Trophoblast cell (in vitro differentiated cells and primary cell): ENCODE measurements around the gene ZSWIM7.

Experiments
- DNase-seq, 2 donors: peaks; one replicate each; pipeline ENCODE4 v3.0.0-alpha.2; 2016
- H2AFZ ChIP-seq: 2 replicates; pipeline ENCODE4 v1.6.1; 2013; ENCODE audit warnings: low read length, moderate library complexity, mild to moderate bottlenecking; ENCODE audit not compliant: insufficient read depth, poor library complexity
- H2AK5ac ChIP-seq: 2 replicates; pipeline ENCODE4 v1.6.1; 2013; ENCODE audit warnings: mild to moderate bottlenecking, low read length
- H2BK120ac ChIP-seq: 2 replicates; pipeline ENCODE4 v1.6.1; 2013; ENCODE audit warnings: low read length, mild to moderate bottlenecking, moderate library complexity; ENCODE audit not compliant: insufficient read depth, poor library complexity
- H2BK12ac ChIP-seq: 2 replicates; pipeline ENCODE4 v1.6.1; 2013; ENCODE audit warnings: mild to moderate bottlenecking, low read length, moderate library complexity
- H2BK5ac ChIP-seq: 2 replicates; pipeline ENCODE4 v1.6.1; 2013; ENCODE audit warnings: low read length, low read depth, moderate library complexity, mild to moderate bottlenecking; ENCODE audit not compliant: poor library complexity
- H3K14ac ChIP-seq: 2 replicates; pipeline ENCODE4 v1.6.1; 2013; ENCODE audit warnings: mild to moderate bottlenecking, low read length
- H3K18ac ChIP-seq: 2 replicates; pipeline ENCODE4 v1.6.1; 2013; ENCODE audit warnings: mild to moderate bottlenecking, low read length
- H3K23ac ChIP-seq: 2 replicates; pipeline ENCODE4 v1.6.1; 2013; ENCODE audit warnings: low read length
- H3K27ac ChIP-seq: 2 replicates; pipeline ENCODE4 v1.5.1; 2013; ENCODE audit warnings: low read depth, mild to moderate bottlenecking, inconsistent platforms, low read length, moderate library complexity
- H3K27me3 ChIP-seq: 2 replicates; pipeline ENCODE4 v1.6.1; 2013; ENCODE audit warnings: inconsistent platforms, mild to moderate bottlenecking, low read length, moderate library complexity; ENCODE audit not compliant: insufficient read depth
- H3K36me3 ChIP-seq, 2 experiments: 1 replicate in 1 of 2; 2 replicates in 1 of 2; pipeline ENCODE4 v1.6.1; 2013; ENCODE audit warnings: low read length in 2 of 2, mild to moderate bottlenecking in 2 of 2, moderate library complexity in 1 of 2; ENCODE audit not compliant: insufficient read depth in 2 of 2, control insufficient read depth in 1 of 2
- H3K4ac ChIP-seq: 2 replicates; pipeline ENCODE4 v1.6.1; 2013; ENCODE audit warnings: low read depth, mild to moderate bottlenecking, low read length, moderate library complexity
- H3K4me1 ChIP-seq, 2 experiments: 1 replicate in 1 of 2; 2 replicates in 1 of 2; pipeline ENCODE4 v1.6.1; 2013; ENCODE audit warnings: low read length in 2 of 2, mild to moderate bottlenecking in 2 of 2, moderate library complexity in 1 of 2; ENCODE audit not compliant: insufficient read depth in 2 of 2, control insufficient read depth in 1 of 2
- H3K4me2 ChIP-seq: 2 replicates; pipeline ENCODE4 v1.6.1; 2013; ENCODE audit warnings: inconsistent platforms, mild to moderate bottlenecking, low read length, moderate library complexity
- H3K4me3 ChIP-seq: 2 replicates; pipeline ENCODE4 v1.5.1; 2013; ENCODE audit warnings: mild to moderate bottlenecking, low read depth, low read length, inconsistent platforms
- H3K79me1 ChIP-seq: one replicate; pipeline ENCODE4 v1.6.1; 2013; ENCODE audit warnings: low read length
- H3K79me2 ChIP-seq: 2 replicates; pipeline ENCODE4 v1.6.1; 2013; ENCODE audit warnings: low read length, mild to moderate bottlenecking; ENCODE audit not compliant: control insufficient read depth, insufficient read depth, poor library complexity
- H3K9ac ChIP-seq: 2 replicates; pipeline ENCODE4 v1.6.1; 2013; ENCODE audit warnings: mild to moderate bottlenecking, low read length
- H3K9me3 ChIP-seq: 2 replicates; pipeline ENCODE4 v1.6.1; 2013; ENCODE audit warnings: low read depth, mild to moderate bottlenecking, control low read depth, inconsistent platforms, low read length; ENCODE audit not compliant: insufficient read depth
- H4K12ac ChIP-seq: 2 replicates; pipeline ENCODE4 v1.6.1; 2013; ENCODE audit warnings: low read depth, mild to moderate bottlenecking, low read length, moderate library complexity
- H4K8ac ChIP-seq: 2 replicates; pipeline ENCODE4 v1.6.1; 2013; ENCODE audit warnings: low read depth, mild to moderate bottlenecking, low read length, moderate library complexity
- H4K91ac ChIP-seq: one replicate; pipeline ENCODE4 v1.6.1; 2013; ENCODE audit warnings: low read depth, mild to moderate bottlenecking, low read length, moderate library complexity
- WGBS: extraction: QIAGEN DNeasy Blood & Tissue Kit; methylation state at CpG from one replicate; pipeline ENCODE4 v1.1.7; 2013; ENCODE audit warnings: missing lambda C conversion rate; ENCODE audit not compliant: insufficient read length, insufficient coverage; ENCODE audit errors: extremely low coverage; 5-methylcytosine and 5-hydroxymethylcytosine counted together

Gene ZSWIM7

GRCh38 chr17:15952916-15953790 lies 46.4 kb downstream of the ZSWIM7 start:
- H4K12ac ChIP-seq, result no peak overlapping the region
- no peak overlapping the region for H4K91ac ChIP-seq
- H3K23ac ChIP-seq, result no peak overlapping the region
- H3K4me1 ChIP-seq, result peaks cover 0 to 2% of the 10 kb centered on the region in 2 experiments
- no peaks in the 10 kb centered on the region for H3K79me1 ChIP-seq
- H3K14ac ChIP-seq, result no peak overlapping the region
- H3K4me3 ChIP-seq, result no peak overlapping the region
- no peak overlapping the region for H2AFZ ChIP-seq
- no peaks in the 10 kb centered on the region for H3K79me2 ChIP-seq
- no peak overlapping the region for H2BK120ac ChIP-seq
- no peaks in the 10 kb centered on the region for H3K27me3 ChIP-seq
- H2BK12ac ChIP-seq, result no peak overlapping the region
- H2AK5ac ChIP-seq, result no peak overlapping the region
- no peak overlapping the region for H4K8ac ChIP-seq
- no peak overlapping the region for H3K4me2 ChIP-seq
- peaks cover 5 to 8% of the 10 kb centered on the region in 2 experiments for H3K36me3 ChIP-seq
- no peak overlapping the region for H3K27ac ChIP-seq
- no peak overlapping the region for H2BK5ac ChIP-seq
- H3K4ac ChIP-seq, result no peak overlapping the region
- DNase-seq, result no peak
- no peak overlapping the region for H3K9ac ChIP-seq
- no CpG with 5 or more reads among the region's 22 CpGs for WGBS
- peaks cover 3% of the 10 kb centered on the region for H3K9me3 ChIP-seq
- no peak overlapping the region for H3K18ac ChIP-seq

DNA sequence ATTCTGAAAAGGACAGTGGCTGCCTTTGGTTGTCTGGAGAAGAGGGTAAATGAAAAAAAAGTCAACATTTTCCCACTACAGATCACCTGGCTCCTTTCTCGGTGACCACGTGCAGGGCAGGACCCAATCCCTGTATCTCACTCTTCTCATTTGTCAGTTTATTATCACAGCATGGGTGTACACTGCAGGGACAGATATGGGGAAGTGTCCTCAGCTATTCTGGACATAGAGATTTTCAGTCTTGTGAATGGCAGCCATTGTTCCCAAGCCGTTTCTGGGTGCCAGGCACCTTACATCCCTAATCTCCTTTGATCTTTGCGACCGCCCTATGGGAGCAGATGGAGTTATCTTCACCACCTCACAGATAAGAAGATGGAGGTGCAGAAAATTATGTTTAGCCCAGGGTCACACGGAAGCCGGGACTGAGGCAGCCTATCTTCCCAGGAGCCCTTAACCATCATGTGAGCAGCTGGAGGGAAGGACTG lies 47.4 kb downstream of the ZSWIM7 start:
- peaks cover 5 to 8% of the 10 kb centered on the region in 2 experiments for H3K36me3 ChIP-seq
- H3K79me2 ChIP-seq, result no peaks in the 10 kb centered on the region
- no peak overlapping the region for H3K4me3 ChIP-seq
- H2AFZ ChIP-seq, result no peak overlapping the region
- no peaks in the 10 kb centered on the region for H3K27me3 ChIP-seq
- no peak for DNase-seq
- no peak overlapping the region for H3K9ac ChIP-seq
- H2BK120ac ChIP-seq, result no peak overlapping the region
- no CpG with 5 or more reads among the region's 7 CpGs for WGBS
- peaks cover 5 to 10% of the 10 kb centered on the region in 2 experiments for H3K4me1 ChIP-seq
- H3K23ac ChIP-seq, result no peak overlapping the region
- H4K8ac ChIP-seq, result no peak overlapping the region
- H3K9me3 ChIP-seq, result peaks cover 3% of the 10 kb centered on the region
- no peak overlapping the region for H3K14ac ChIP-seq
- H3K4me2 ChIP-seq, result no peak overlapping the region
- H2BK5ac ChIP-seq, result no peak overlapping the region
- H2BK12ac ChIP-seq, result no peak overlapping the region
- no peak overlapping the region for H4K91ac ChIP-seq
- no peak overlapping the region for H3K27ac ChIP-seq
- no peak overlapping the region for H4K12ac ChIP-seq
- no peak overlapping the region for H3K18ac ChIP-seq
- H3K4ac ChIP-seq, result no peak overlapping the region
- no peaks in the 10 kb centered on the region for H3K79me1 ChIP-seq
- H2AK5ac ChIP-seq, result no peak overlapping the region

- Histone ChIP-seq H3K4me3 (no peak overlapping the region), H3K9ac (no peak overlapping the region), H3K4ac (no peak overlapping the region), H2AK5ac (no peak overlapping the region), H4K12ac (no peak overlapping the region), H4K8ac (no peak overlapping the region), H3K18ac (no peak overlapping the region), H2AFZ (no peak overlapping the region), H3K27ac (no peak overlapping the region), H3K79me1 (no peaks in the 10 kb centered on the region), H4K91ac (no peak overlapping the region), H2BK12ac (no peak overlapping the region), H3K36me3 (peaks cover 5 to 8% of the 10 kb centered on the region in 2 experiments), H3K23ac (no peak overlapping the region), H3K27me3 (no peaks in the 10 kb centered on the region), H3K4me2 (no peak overlapping the region), H3K14ac (no peak overlapping the region), H3K79me2 (no peaks in the 10 kb centered on the region), H3K9me3 (peaks cover 3% of the 10 kb centered on the region), H2BK5ac (no peak overlapping the region), H3K4me1 (peaks cover 10 to 15% of the 10 kb centered on the region in 2 experiments), H2BK120ac (no peak overlapping the region)
- WGBS, result no CpG with 5 or more reads among the region's 6 CpGs
- no peak for DNase-seq
Measured at GRCh38 chr17:15951368-15952047, 48.0 kb downstream of the ZSWIM7 start.

- Histone ChIP-seq H3K4me2 (no peak overlapping the region), H3K18ac (no peak overlapping the region), H2BK5ac (no peak overlapping the region), H2BK12ac (no peak overlapping the region), H2BK120ac (no peak overlapping the region), H3K9ac (no peak overlapping the region), H3K4ac (no peak overlapping the region), H3K27me3 (peaks cover 8% of the 10 kb centered on the region), H4K91ac (no peak overlapping the region), H2AK5ac (no peak overlapping the region), H4K12ac (no peak overlapping the region), H3K9me3 (peaks cover 3% of the 10 kb centered on the region), H3K4me1 (peaks cover 13 to 23% of the 10 kb centered on the region in 2 experiments), H3K14ac (no peak overlapping the region), H3K27ac (no peak overlapping the region), H3K79me2 (peaks cover 2% of the 10 kb centered on the region), H2AFZ (no peak overlapping the region), H3K36me3 (peaks cover 5 to 8% of the 10 kb centered on the region in 2 experiments), H3K4me3 (no peak overlapping the region), H3K23ac (no peak overlapping the region), H4K8ac (no peak overlapping the region), H3K79me1 (peaks cover 18% of the 10 kb centered on the region)
- DNase-seq, result no peak
- WGBS, result no CpG with 5 or more reads among the region's 16 CpGs
Measured at GRCh38 chr17:15947976-15948752, 51.3 kb downstream of the ZSWIM7 start.
